Activated T-cell treated with anti-CD3 and anti-CD28 coated beads, Interleukin-2, amount 50 U/mL, for 4 hours (primary cell): Measurements from ENCODE around the gene LPAR3. TPM values are rescaled to one million over a fixed set of nuclear protein-coding genes. Genes with fewer than 3 reads are reported as not detected.

Experiments
- ATAC-seq, 2 donors: fragments of 200-7000 bp; cut with Tn5 transposase; one replicate each; pipeline ENCODE4 v1.10.0; 2021
- DNase-seq: peaks from one replicate; pipeline ENCODE4 v3.0.0-alpha.2; 2020
- H3K27me3 Mint-ChIP-seq: one replicate; pipeline ENCODE4 v1.8.0; 2021; ENCODE audit warnings: low read depth, mixed read lengths
- H3K36me3 Mint-ChIP-seq: one replicate; pipeline ENCODE4 v1.8.0; 2022; ENCODE audit warnings: mixed read lengths; ENCODE audit not compliant: insufficient read depth
- H3K4me1 Mint-ChIP-seq: one replicate; pipeline ENCODE4 v1.8.0; 2021; ENCODE audit warnings: low read depth, mixed read lengths
- H3K4me3 Mint-ChIP-seq: one replicate; pipeline ENCODE4 v1.8.0; 2021; ENCODE audit warnings: mild to moderate bottlenecking, moderate library complexity, mixed read lengths
- H3K9me3 Mint-ChIP-seq: one replicate; pipeline ENCODE4 v1.8.0; 2021; ENCODE audit warnings: mixed read lengths
- total RNA-seq, 3 donors: library from RNA; stranded (reverse); gene quantifications; one replicate each; pipeline ENCODE4 v1.2.1, GENCODE V29; 2021

LPAR3 gene
- total RNA-seq, 3 donors from 2014 or later = 0.18 to 0.95 (median 0.71) TPM

- DNase-seq (no peak), ATAC-seq (no peak)
- no peaks in the 10 kb centered on the region for H3K27me3 Mint-ChIP-seq
- H3K36me3 Mint-ChIP-seq = no peaks in the 10 kb centered on the region
- no peaks in the 10 kb centered on the region for H3K9me3 Mint-ChIP-seq
- H3K4me1 Mint-ChIP-seq = peaks cover 53% of the 10 kb centered on the region
- H3K4me3 Mint-ChIP-seq = no peak overlapping the region
Observed at GRCh38 chr1:84856726-84857270, 36.2 kb downstream of the LPAR3 start.

- Mint-ChIP-seq H3K4me3 (no peak overlapping the region), H3K9me3 (no peaks in the 10 kb centered on the region), H3K4me1 (peaks cover 45% of the 10 kb centered on the region), H3K27me3 (no peaks in the 10 kb centered on the region), H3K36me3 (no peaks in the 10 kb centered on the region)
- no peak for DNase-seq
- ATAC-seq = no peak
Observed at GRCh38 chr1:84855691-84856630, 37.0 kb downstream of the LPAR3 start.

- no peaks in the 10 kb centered on the region for H3K27me3 Mint-ChIP-seq
- H3K4me1 Mint-ChIP-seq = peaks cover 45% of the 10 kb centered on the region
- no peaks in the 10 kb centered on the region for H3K36me3 Mint-ChIP-seq
- no peak for DNase-seq
- H3K9me3 Mint-ChIP-seq = no peaks in the 10 kb centered on the region
- no peak overlapping the region for H3K4me3 Mint-ChIP-seq
- no peak for ATAC-seq
Observed at GRCh38 chr1:84855168-84855567, 37.8 kb downstream of the LPAR3 start.

- peaks cover 36% of the 10 kb centered on the region for H3K4me1 Mint-ChIP-seq
- peak overlapping the region; percentile 6 for H3K4me3 Mint-ChIP-seq
- DNase-seq = peak; percentile 23
- H3K9me3 Mint-ChIP-seq = no peaks in the 10 kb centered on the region
- peak; percentile 100 for ATAC-seq
- no peaks in the 10 kb centered on the region for H3K27me3 Mint-ChIP-seq
- no peaks in the 10 kb centered on the region for H3K36me3 Mint-ChIP-seq
Observed at GRCh38 chr1:84853741-84854721, 39.0 kb downstream of the LPAR3 start.

GRCh38 chr1:84851839-84852238 lies 41.2 kb downstream of the LPAR3 start:
- Mint-ChIP-seq H3K9me3 (no peaks in the 10 kb centered on the region), H3K27me3 (no peaks in the 10 kb centered on the region), H3K4me3 (no peak overlapping the region), H3K36me3 (no peaks in the 10 kb centered on the region), H3K4me1 (peaks cover 44% of the 10 kb centered on the region)
- DNase-seq = no peak
- no peak for ATAC-seq

GRCh38 chr1:84849357-84849975 lies 43.5 kb downstream of the LPAR3 start:
- no peaks in the 10 kb centered on the region for H3K27me3 Mint-ChIP-seq
- H3K9me3 Mint-ChIP-seq = no peaks in the 10 kb centered on the region
- DNase-seq (no peak), ATAC-seq (no peak)
- H3K4me3 Mint-ChIP-seq = no peak overlapping the region
- peaks cover 33% of the 10 kb centered on the region for H3K4me1 Mint-ChIP-seq
- H3K36me3 Mint-ChIP-seq = no peaks in the 10 kb centered on the region

- no peak for DNase-seq
- no peaks in the 10 kb centered on the region for H3K36me3 Mint-ChIP-seq
- H3K4me1 Mint-ChIP-seq = peaks cover 18% of the 10 kb centered on the region
- H3K4me3 Mint-ChIP-seq = no peak overlapping the region
- ATAC-seq = no peak
- no peaks in the 10 kb centered on the region for H3K27me3 Mint-ChIP-seq
- no peaks in the 10 kb centered on the region for H3K9me3 Mint-ChIP-seq
Observed at GRCh38 chr1:84847253-84848250, 45.5 kb downstream of the LPAR3 start.

GRCh38 chr1:84846387-84846786 lies 46.6 kb downstream of the LPAR3 start:
- H3K36me3 Mint-ChIP-seq = no peaks in the 10 kb centered on the region
- no peaks in the 10 kb centered on the region for H3K9me3 Mint-ChIP-seq
- DNase-seq = no peak
- no peaks in the 10 kb centered on the region for H3K27me3 Mint-ChIP-seq
- peaks cover 18% of the 10 kb centered on the region for H3K4me1 Mint-ChIP-seq
- no peak overlapping the region for H3K4me3 Mint-ChIP-seq
- no peak for ATAC-seq

GRCh38 chr1:84845357-84845756 lies 47.6 kb downstream of the LPAR3 start:
- no peaks in the 10 kb centered on the region for H3K27me3 Mint-ChIP-seq

GRCh38 chr1:84844094-84844493 lies 48.9 kb downstream of the LPAR3 start:
- DNase-seq (no peak), ATAC-seq (no peak)
- no peak overlapping the region for H3K4me3 Mint-ChIP-seq
- H3K4me1 Mint-ChIP-seq = peaks cover 18% of the 10 kb centered on the region
- H3K9me3 Mint-ChIP-seq = no peaks in the 10 kb centered on the region
- H3K36me3 Mint-ChIP-seq = no peaks in the 10 kb centered on the region
- H3K27me3 Mint-ChIP-seq = no peaks in the 10 kb centered on the region

More at GRCh38 chr1:84845357-84845756, 47.6 kb downstream of the LPAR3 start:
- ATAC-seq (no peak), DNase-seq (no peak)
- no peaks in the 10 kb centered on the region for H3K36me3 Mint-ChIP-seq
- no peak overlapping the region for H3K4me3 Mint-ChIP-seq
- H3K4me1 Mint-ChIP-seq = peaks cover 18% of the 10 kb centered on the region
- no peaks in the 10 kb centered on the region for H3K9me3 Mint-ChIP-seq

GRCh38 chr1:84842748-84843231 lies 50.2 kb downstream of the LPAR3 start:
- Mint-ChIP-seq H3K4me1 (peaks cover 12% of the 10 kb centered on the region), H3K4me3 (no peak overlapping the region), H3K27me3 (no peaks in the 10 kb centered on the region), H3K36me3 (no peaks in the 10 kb centered on the region), H3K9me3 (no peaks in the 10 kb centered on the region)
- ATAC-seq = no peak
- DNase-seq = no peak

GRCh38 chr1:84841971-84842370 lies 51.0 kb downstream of the LPAR3 start:
- no peak for DNase-seq
- H3K4me1 Mint-ChIP-seq = peaks cover 5% of the 10 kb centered on the region
- ATAC-seq = no peak
- H3K9me3 Mint-ChIP-seq = no peaks in the 10 kb centered on the region
- H3K36me3 Mint-ChIP-seq = no peaks in the 10 kb centered on the region
- no peak overlapping the region for H3K4me3 Mint-ChIP-seq
- H3K27me3 Mint-ChIP-seq = no peaks in the 10 kb centered on the region

- Mint-ChIP-seq H3K4me3 (no peak overlapping the region), H3K4me1 (no peaks in the 10 kb centered on the region), H3K27me3 (no peaks in the 10 kb centered on the region), H3K9me3 (no peaks in the 10 kb centered on the region), H3K36me3 (no peaks in the 10 kb centered on the region)
- DNase-seq (no peak), ATAC-seq (no peak)
Observed at GRCh38 chr1:84840346-84840745, 52.7 kb downstream of the LPAR3 start.
